GM18511 (cell line): Measurements from ENCODE around the gene NAPB.
A peak's percentile ranks its signal among the peaks of the same experiment; 100 is the strongest.
"Not testable (repeated sequence)": the region's sequence is repeated elsewhere in the genome, so short reads cannot be mapped to it uniquely, and the experiment has no call there.

Experiments used
- ATAC-seq: cut with Tn5 transposase; IDR thresholded peaks from one replicate; pipeline ENCODE4 v1.9.1; 2021; ENCODE audit warnings: mild to moderate bottlenecking, moderate library complexity; ENCODE audit not compliant: unreplicated experiment

NAPB gene

GRCh38 chr20:23349338-23350195, 71.7 kb downstream of the NAPB start:
- peak; percentile 50 for ATAC-seq

GRCh38 chr20:23348510-23348909, 72.8 kb downstream of the NAPB start:
- not testable (repeated sequence) for ATAC-seq

GRCh38 chr20:23347791-23348190, 73.5 kb downstream of the NAPB start:
- no peak for ATAC-seq

GRCh38 chr20:23346002-23346401, 75.3 kb downstream of the NAPB start:
- ATAC-seq: no peak

- ATAC-seq: no peak
Measured at GRCh38 chr20:23344336-23344735, 77.0 kb downstream of the NAPB start.

GRCh38 chr20:23343590-23343989, 77.7 kb downstream of the NAPB start:
- no peak for ATAC-seq

GRCh38 chr20:23341073-23341472, 80.2 kb downstream of the NAPB start:
- ATAC-seq: no peak

GRCh38 chr20:23340524-23340923, 80.8 kb downstream of the NAPB start:
- no peak for ATAC-seq

- ATAC-seq: no peak
Measured at GRCh38 chr20:23339986-23340385, 81.3 kb downstream of the NAPB start.

- ATAC-seq: no peak
Measured at GRCh38 chr20:23337312-23337711, 84.0 kb downstream of the NAPB start.

- ATAC-seq: no peak
Measured at GRCh38 chr20:23336476-23336875, 84.8 kb downstream of the NAPB start.

GRCh38 chr20:23335521-23335920, 85.8 kb downstream of the NAPB start:
- no peak for ATAC-seq

GRCh38 chr20:23334111-23334510, 87.2 kb downstream of the NAPB start:
- ATAC-seq: no peak

GRCh38 chr20:23332467-23332866, 88.8 kb downstream of the NAPB start:
- no peak for ATAC-seq

- ATAC-seq: peak; percentile 57
Measured at GRCh38 chr20:23331450-23332350, 89.6 kb downstream of the NAPB start.

- ATAC-seq: no peak
Measured at GRCh38 chr20:23327617-23328333, 93.5 kb downstream of the NAPB start.

- ATAC-seq: no peak
Measured at GRCh38 chr20:23326774-23327173, 94.5 kb downstream of the NAPB start.

- no peak for ATAC-seq
Measured at GRCh38 chr20:23325107-23325506, 96.2 kb downstream of the NAPB start.
